HG03460 (cell line): ENCODE data around the gene CD300A.
"Not testable (repeated sequence)": the region's sequence is repeated elsewhere in the genome, so short reads cannot be mapped to it uniquely, and the experiment has no call there.

ENCODE experiments used
- ATAC-seq: cut with Tn5 transposase; IDR thresholded peaks from one replicate; pipeline ENCODE4 v1.9.1; 2021; ENCODE audit not compliant: unreplicated experiment

The CD300A gene

DNA sequence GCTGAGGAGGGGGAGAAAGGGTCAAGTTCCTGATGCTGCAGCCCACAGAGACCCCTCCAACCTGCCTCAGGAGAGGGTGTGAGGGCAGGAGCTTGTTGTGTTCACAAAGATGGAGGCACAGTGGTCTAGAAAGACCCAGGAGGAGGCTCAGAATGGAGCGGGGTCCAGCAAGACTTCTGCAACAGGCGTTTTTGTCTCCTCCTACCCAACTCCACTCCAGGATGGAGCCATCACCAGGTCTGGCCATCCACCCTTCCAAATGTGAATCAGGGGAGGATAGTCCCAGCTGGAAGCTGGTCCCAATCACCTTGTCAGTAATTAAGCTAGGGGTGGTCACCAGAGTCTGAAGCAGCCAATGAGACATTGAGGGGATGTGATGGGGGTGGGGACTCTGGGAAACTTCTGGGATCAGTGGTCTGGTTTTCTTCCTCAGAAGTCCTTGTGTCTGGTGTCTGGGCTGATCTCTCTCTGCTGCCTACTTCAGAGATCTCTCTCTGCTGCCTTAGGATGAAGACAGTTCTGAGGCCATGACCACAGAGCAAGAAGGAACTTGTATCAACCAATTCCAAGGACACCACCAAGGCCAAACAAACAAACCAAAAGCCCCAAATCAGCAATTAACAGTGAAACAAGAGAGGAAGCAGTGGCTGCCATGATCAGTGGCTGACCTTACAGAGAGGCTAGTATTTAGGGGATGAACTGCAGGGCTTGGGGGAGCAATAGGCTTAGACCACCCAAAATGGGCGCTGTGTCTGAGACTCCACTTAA, 50.3 kb downstream of the CD300A start:
- no peak for ATAC-seq

DNA sequence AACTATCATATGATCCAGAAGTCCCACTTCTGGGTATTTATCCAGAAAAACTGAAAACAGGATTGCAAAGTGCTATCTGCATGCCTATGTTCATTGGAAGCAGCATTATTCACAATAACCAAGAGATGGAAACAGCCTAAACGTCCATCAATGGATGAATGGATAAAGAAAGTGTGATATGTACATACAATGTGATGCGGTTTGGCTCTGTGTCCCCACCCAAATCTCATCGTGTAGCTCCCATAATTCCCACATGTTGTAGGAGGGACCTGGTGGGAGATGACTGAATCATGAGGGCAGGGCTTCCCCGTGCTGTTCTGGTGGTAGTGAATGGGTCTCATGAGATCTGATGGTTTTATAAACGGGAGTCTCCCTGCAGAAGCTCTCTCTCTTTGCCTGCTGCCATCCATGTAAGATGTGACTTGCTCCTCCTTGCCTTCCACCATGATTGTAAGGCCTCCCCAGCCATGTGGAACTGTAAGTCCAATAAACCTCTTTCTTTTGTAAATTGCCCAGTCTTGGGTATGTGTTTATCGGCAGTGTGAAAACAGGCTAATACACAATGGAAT, 52.1 kb downstream of the CD300A start:
- ATAC-seq: not testable (repeated sequence)

DNA sequence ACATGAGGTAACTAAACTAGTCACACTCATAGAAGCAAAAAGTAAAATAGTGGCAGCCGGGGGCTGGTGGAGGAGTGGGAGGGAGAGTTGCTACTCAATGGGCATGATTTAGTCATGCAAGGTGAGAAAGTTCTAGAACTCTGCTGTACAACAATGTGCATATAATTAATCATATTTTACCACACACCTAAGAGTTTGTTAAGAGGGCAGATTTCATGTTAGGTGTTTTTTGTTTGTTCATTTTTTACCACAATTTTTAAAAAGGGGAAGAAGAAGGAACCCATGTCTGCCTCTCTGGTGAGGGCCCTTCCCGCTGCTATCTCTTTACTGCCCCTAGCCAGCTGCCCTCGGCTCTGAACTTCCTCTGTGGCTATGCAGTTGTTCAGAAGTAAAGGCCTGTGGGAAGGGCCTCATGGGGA, 53.6 kb downstream of the CD300A start:
- ATAC-seq: no peak

DNA sequence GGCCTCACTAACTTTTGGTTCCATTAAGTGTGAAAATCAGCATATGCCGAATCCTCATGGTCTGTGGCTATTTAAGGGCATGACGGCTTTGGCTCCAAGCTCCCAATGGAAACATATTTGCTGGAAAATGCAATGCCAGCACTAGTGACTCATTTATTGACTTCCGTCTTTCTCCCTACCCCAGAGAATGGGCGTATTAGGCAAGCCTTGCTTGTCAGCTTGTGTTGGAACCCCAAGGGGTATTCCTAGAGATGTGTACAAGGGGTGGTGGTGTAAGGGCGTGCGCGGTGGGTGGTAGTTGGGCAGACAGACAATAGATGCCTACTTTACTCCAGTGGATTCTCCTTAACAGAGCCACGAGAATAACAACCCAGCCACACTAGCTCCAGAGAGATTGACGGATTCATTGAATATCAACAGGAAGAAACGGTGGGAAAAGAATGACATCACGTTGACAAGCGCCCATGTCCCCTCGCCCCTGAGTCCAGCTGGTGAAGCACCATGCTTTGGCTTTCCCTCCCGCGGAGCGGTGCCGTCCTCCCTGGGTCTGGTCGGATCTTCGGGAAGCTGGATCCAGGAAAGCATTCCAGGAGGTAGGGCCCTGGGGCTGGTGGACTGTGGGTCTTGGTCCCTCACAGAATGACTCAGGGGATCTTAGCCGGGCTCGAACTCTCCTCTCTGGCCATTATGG, 54.5 kb downstream of the CD300A start:
- ATAC-seq: no peak

DNA sequence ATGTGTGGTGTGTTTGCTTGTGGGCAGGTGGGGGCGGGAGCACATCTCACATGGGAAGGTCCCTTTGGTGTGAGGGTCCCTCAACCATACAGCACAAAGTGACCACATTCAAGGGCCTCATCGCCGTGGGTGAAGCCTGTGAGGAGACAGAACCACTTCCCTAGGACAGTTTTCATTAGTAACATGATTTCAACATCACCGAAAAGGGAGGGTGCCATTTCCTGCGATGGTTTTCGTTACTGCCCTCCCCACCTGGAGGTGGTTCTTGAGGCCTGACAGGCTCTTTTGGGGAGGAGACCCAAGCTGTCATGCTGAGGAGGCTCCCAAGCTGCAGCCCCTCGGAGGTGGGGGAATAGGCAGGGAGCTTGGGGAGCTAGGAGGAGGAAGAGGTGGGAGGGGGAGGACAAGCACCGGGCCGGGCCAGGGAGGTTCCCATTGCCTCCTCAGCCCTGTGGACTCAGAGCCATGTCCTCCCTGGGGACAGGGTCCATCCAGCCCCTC, 55.3 kb downstream of the CD300A start:
- ATAC-seq: no peak

DNA sequence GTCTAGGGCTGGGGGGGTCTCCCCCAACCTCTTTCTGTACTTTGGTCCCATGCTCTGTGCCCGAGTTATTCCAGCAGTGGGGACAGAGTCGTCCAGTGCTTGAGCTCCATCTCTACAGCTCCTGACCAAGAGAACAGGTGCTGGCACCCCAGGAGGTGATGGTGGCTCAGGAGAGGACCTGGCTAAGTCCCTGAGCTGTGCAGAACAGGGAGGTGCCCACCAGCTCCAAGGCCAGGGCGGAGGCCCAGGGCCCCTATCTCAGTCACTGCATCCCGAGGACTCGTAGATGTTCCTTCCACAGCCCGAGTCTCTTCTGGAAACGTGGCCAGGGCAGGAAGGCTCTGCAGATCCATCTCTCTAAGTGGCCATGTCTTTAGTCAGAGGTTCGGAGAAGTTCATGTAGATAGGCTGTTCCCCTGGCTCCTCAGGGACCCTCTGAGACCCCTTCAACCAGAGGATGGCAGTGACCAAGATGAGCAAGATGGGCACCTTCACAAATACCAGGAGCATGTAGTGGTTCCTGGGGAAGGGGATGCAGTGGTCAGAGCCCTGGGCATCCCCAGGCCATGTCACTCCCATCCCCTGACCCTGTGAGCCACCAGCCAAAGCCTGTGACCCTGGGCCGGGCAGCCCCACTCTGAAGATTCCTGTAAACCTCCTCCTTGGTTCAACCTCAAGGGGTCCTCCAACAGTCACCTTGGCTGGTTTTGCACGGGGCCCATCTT, 56.1 kb downstream of the CD300A start:
- ATAC-seq: no peak

DNA sequence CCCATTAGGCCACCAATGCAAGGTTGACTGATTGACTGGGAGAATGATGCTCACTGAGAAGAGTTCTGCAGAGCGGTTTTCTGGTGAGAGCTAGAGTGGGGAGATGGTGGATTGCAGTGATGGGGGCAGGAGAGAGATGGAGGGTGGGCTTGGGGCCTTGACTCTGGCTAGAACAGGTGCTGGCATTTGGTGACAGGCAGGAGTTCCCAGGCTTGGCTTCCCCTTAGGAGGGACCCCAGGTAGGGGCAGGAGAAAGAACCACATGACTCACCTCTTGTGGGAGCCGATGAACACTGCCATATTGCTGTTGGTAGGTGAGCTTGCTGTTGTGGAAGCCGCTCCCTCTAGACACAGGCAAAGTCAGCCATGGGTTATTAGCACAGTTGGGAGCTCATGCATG, 56.9 kb downstream of the CD300A start:
- ATAC-seq: no peak

DNA sequence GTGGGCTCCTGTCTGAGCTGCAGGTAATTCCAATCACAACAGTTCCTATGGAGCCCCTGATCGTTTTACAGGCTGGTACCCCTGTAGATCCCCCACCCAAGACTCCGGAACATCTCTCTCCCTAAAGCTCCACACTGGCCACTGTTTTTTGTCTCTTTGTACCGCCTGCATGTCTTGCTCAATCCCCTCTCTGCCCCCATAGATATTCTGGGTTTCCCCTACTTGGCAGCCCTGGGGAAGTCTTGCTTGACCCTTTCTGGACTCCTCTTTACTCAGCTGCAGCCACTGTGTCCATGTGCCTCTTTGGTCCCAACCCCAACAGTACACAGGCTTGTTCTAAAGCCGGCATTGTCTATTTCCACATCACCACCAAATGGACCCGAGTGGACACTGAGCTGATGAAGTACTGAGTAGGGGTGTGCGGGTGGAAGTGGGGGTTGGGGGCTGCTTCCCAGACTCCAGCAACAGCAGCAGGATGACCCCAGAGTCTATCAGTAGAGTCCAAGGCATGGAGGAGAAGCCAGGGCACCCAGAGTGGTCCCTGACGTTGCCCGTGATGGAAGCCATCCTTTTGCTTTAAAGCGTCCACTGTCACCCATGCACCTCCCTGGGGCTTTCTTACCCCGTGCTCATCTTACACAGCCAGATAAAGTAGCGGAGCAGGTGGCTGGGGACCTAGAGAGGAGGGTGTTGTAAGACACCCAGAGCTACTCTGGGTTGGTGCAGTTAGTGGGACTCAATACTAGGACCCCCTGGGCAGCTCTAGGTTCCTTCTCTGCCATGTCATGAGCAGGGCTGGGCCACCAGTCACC, 58.4 kb downstream of the CD300A start:
- ATAC-seq: no peak

DNA sequence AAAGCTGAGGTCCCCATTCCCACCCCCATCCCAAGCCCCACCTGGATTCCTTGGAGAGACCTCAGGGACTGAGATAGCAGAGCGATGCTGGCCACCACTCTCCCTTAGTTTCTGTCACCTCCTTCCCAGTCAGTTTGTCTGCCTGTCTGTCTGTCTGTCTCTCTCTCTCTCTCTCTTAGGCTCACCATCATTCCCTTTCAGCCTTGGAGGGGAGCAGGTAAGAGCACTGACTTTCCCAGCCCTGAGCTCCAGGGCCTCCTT, 59.0 kb downstream of the CD300A start:
- no peak for ATAC-seq

DNA sequence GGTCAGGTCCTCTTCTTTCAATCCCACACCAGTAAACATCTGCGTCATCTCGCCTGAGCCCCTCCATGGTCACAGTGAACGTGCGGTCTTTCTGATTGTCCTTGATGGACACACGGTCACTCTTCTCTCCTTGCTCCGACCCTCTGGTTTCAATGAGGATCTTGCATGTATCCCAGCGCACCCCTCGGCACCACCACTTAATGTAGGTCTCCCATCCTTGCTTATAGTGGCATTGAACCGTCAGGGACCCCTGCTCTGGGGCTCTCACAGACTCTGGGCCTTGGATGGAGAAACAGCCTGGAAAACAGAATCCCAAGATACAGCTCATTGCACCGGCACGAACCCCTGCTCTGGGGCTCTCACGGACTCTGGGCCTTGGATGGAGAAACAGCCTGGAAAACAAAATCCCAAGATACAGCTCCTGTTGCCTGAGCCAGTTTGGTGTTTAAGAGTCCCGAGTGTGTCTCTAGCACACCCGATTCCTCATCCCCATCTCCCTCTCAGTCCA, 59.4 kb downstream of the CD300A start:
- no peak for ATAC-seq

DNA sequence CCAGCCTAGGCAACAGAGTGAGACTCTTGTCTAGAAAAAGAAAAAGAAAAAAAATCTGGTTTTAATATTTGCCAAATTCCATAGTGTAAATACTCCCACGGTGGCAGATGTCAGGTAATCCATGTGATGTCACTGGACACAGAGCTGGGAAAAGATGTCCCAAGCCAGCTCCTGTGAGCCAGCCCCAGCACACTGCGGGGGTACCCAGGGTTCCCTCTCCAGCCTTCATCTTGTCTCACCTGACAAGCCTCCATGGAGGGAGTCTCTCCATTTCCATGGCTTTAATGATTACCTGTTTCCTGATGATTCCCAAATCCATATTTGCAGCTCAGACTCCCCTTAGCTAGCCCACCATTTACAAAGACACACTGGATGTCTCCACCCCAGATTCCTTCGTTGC, 60.2 kb downstream of the CD300A start:
- ATAC-seq: no peak

DNA sequence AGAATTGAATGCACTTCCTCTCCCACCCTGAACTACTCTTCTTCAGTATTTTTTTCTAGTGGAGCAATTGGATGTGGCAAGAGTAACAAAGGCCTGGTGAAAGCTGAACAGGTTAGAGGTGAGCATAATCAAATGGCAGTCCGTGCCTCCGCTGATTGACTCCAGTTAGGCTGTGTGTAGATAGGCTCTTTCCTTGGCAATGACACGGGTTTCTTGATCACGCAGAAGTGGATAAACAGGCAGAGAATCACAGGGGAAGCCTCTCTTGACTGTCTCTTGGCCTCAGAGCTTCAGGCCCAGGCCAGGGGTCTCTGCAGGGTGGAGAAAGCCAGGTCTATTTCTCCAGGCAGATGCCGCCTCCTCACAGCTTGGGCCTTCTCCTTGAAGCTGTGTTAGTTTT, 60.6 kb downstream of the CD300A start:
- ATAC-seq: no peak

DNA sequence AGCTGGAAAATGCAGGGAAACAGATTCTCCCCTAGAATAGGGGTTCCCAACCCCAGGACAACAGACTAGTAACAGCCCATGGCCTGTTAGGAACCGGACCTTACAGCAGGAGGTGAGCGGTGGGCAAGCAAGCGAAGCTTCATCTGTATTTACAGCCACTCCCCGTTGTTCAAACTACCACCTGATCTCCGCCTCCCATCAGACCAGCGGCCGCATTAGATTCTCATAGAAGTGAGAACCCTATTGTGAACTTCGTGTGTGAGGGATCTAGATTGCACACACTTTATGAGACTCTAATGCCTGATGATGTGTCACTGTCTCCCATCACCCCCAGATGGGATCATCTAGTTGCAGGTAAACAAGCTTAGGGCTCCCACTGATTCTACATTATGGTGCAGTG, 61.3 kb downstream of the CD300A start:
- ATAC-seq: no peak

DNA sequence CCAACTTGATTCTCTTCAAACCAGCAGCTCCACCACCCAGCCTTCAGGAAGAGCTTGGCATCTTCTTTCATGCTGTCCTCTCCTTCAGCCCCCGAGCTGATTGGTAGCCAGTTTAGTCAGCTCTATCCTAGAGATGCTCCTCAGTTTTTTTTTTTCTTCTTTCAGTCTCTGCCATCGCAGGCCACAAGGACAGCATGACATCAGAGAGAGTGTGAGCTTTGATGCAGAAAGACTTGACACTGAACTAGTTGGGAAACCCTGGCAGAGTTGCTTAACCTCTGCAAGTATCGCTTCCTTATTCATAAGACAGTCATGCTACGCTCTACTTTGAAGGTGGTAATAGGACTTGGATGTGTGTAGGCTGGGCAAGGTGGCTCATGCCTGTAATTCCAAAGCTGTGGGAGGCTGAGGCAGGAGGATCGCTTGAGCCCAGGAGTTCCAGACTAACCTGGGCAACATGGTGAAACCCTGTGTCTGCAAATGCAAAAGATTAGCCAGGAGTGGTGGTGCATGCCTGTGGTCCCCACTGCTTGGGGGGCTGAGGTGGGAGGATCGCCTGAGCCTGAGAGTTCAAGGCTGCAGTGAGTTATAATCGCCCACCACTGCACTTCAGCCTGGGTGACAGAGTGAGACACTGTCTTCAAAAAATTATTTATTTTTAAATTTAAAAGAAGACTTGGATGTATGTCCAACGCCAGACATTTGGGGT, 62.2 kb downstream of the CD300A start:
- peak; percentile 75 for ATAC-seq

DNA sequence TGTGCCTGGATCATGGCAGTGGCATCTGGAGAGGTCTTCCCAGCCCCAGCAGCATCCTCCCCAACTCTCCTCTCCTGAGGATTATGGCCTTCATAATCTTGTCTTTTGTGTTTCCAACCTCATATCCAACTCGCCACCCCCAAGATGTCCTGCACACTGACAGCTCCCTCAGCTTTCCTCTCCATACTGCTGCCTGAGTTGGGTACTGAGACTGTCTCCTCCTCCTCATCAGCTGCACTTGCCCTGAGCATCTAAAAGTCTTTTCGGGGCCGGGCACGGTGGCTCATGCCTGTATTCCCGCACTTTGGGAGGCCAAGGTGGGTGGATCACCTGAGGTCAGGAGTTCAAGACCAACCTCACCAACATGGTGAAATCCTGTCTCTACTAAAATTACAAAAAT, 62.8 kb downstream of the CD300A start:
- ATAC-seq: no peak

DNA sequence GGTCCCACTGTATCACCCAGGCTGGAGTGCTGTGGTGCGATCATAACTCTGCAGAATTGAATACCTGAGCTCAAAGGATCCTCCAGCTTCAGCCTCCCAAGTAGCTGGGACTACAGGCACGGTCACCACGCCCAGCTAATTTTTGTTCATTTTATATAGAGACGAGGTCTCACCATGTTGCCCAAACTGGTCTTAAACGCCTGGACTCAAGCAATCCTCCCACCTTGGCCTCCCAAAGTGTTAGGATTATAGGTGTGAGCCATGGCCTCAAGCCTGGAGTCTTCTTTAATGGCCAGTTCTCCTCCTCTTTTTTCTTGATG, 64.4 kb downstream of the CD300A start:
- no peak for ATAC-seq

DNA sequence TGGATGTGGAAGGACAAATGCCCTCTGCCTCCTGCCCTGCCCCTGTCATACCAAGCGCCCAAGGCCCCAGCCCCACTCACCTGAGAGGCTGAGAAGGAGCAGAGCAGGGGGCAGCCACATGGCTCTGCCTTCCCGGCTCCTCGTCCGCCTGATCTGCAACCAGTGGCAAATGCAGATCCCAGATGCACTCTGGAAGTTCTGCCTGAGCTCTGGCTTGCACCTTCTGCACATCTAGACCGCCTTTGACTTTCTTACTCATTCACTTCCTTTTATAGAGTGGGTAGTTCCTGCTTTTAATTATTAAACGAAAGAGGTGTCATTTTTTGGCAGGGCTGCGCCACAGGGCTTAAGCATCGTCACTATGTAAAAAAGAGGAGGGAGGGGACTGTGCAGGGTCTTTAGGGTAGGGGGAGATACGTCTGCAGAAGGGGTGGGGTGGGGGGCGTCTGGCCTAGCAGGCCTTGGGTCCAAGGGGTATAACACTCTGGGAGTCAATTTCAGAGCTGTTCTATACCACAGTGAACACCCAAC, 64.9 kb downstream of the CD300A start, which contains the start of gene CD300LB:
TSS of gene CD300LB (minus strand) at position 245 of the 531 bp plus-strand sequence. CDS start at position 120, 125 bp downstream.
- no peak for ATAC-seq

DNA sequence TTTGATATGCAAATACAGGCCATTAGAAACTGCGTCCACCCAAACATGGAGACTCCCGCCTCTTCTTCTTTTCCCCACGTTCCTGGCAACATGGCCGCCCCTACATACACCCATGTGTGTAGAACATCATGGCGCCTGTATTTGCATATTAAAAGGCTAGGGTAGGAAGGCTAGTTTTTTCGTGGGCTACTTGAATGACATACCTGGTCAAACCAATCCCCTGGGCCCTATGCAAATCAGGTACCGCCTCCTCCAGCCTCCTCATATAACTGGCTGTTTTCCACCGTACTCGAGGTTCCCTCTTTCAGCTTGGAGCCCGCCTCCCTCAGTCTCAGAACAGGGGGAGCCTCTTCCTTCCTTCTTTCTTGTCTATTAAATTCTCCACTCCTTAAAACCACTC, 65.7 kb downstream of the CD300A start:
- no peak for ATAC-seq
